Ramos (cell line): ENCODE data around the gene CDK14.

ENCODE experiments used
- in situ Hi-C: fragments of 300-500 bp; cut with MboI; formaldehyde crosslinking; loops from one replicate; pipeline ENCODE4 v1.14.3; 2022; ENCODE audit warnings: low sequenced_read_pairs; ENCODE audit not compliant: unreplicated experiment

CDK14 gene

GRCh38 chr7:91201442-91202113 is 605.5 kb downstream of the CDK14 start:
- in situ Hi-C loops = no loop called here

GRCh38 chr7:91206361-91206960 is 610.3 kb downstream of the CDK14 start:
- in situ Hi-C loops = no loop called here

- in situ Hi-C loops = no loop called here
Measured at GRCh38 chr7:91212582-91212981, 616.5 kb downstream of the CDK14 start.

- in situ Hi-C loops = no loop called here
Measured at GRCh38 chr7:91226411-91226810, 630.3 kb downstream of the CDK14 start.

GRCh38 chr7:91228327-91228726 is 632.2 kb downstream of the CDK14 start:
- in situ Hi-C loops = no loop called here

- in situ Hi-C loops = no loop called here
Measured at GRCh38 chr7:91228927-91229558, 632.9 kb downstream of the CDK14 start.

- in situ Hi-C loops = no loop called here
Measured at GRCh38 chr7:91230100-91230499, 634.0 kb downstream of the CDK14 start.

- in situ Hi-C loops = no loop called here
Measured at GRCh38 chr7:91230503-91230902, 634.4 kb downstream of the CDK14 start.

- in situ Hi-C loops = no loop called here
Measured at GRCh38 chr7:91233212-91233611, 637.1 kb downstream of the CDK14 start.

GRCh38 chr7:91235211-91235832 is 639.2 kb downstream of the CDK14 start:
- in situ Hi-C loops = no loop called here

GRCh38 chr7:91239171-91239604 is 643.1 kb downstream of the CDK14 start:
- in situ Hi-C loops = no loop called here

- in situ Hi-C loops = no loop called here
Measured at GRCh38 chr7:91239772-91240171, 643.7 kb downstream of the CDK14 start.

GRCh38 chr7:91240376-91240941 is 644.3 kb downstream of the CDK14 start:
- in situ Hi-C loops = no loop called here

GRCh38 chr7:91242097-91242844 is 646.1 kb downstream of the CDK14 start:
- in situ Hi-C loops = no loop called here

- in situ Hi-C loops = no loop called here
Measured at GRCh38 chr7:91243591-91244301, 647.6 kb downstream of the CDK14 start.

GRCh38 chr7:91247500-91247899 is 651.4 kb downstream of the CDK14 start:
- in situ Hi-C loops = no loop called here

GRCh38 chr7:91248996-91249395 is 652.9 kb downstream of the CDK14 start:
- in situ Hi-C loops = no loop called here

GRCh38 chr7:91249506-91250233 is 653.5 kb downstream of the CDK14 start:
- in situ Hi-C loops = no loop called here

- in situ Hi-C loops = no loop called here
Measured at GRCh38 chr7:91250706-91251105, 654.6 kb downstream of the CDK14 start.
